ENCODE data around the gene FAM124B.

Gene FAM124B

GRCh38 chr2:224328798-224329197 lies 73.1 kb downstream of the FAM124B start:
- H3K27me3 ChIP-seq (ENCODE audit: low read depth, low read length) = no peaks in the 10 kb centered on the region
- no peak overlapping the region for H3K4me3 ChIP-seq (ENCODE audit: low read length)
- H2AFZ ChIP-seq (ENCODE audit: low read depth, low read length) = no peak overlapping the region
- no peaks in the 10 kb centered on the region for H4K20me1 ChIP-seq (ENCODE audit: insufficient read depth, low read length)
- no peak overlapping the region for H3K4me2 ChIP-seq (ENCODE audit: low read length)
- H3K79me2 ChIP-seq (ENCODE audit: low read length) = no peaks in the 10 kb centered on the region
- no peak overlapping the region for H3K9ac ChIP-seq (ENCODE audit: low read length)
- TF ChIP-seq EZH2phosphoT487 (IDR thresholded peaks at IDR 0.05; ENCODE audit: low read depth) = no peak
- no peak for TF ChIP-seq CTCF (IDR thresholded peaks at IDR 0.05; ENCODE audit: low read depth, low read length)
- H3K27ac ChIP-seq (ENCODE audit: low read length) = no peak overlapping the region
- H3K9me3 ChIP-seq (ENCODE audit: insufficient read depth, low read length) = no peaks in the 10 kb centered on the region
- H3K4me1 ChIP-seq (ENCODE audit: low read length) = no peaks in the 10 kb centered on the region
- H3K36me3 ChIP-seq (replicated peaks; ENCODE audit: low read depth, low read length) = no peaks in the 10 kb centered on the region

Data from OCI-LY3 (cell line).